Trophoblast cell (in vitro differentiated cells and primary cell): ENCODE results near the gene ANO5.
A peak's percentile ranks its signal among the peaks of the same experiment; 100 is the strongest.

Experiments used
- DNase-seq, 2 donors: peaks; one replicate each; pipeline ENCODE4 v3.0.0-alpha.2; 2016
- H2AFZ ChIP-seq: 2 replicates; pipeline ENCODE4 v1.6.1; 2013; ENCODE audit warnings: low read length, moderate library complexity, mild to moderate bottlenecking; ENCODE audit not compliant: insufficient read depth, poor library complexity
- H2AK5ac ChIP-seq: 2 replicates; pipeline ENCODE4 v1.6.1; 2013; ENCODE audit warnings: mild to moderate bottlenecking, low read length
- H2BK120ac ChIP-seq: 2 replicates; pipeline ENCODE4 v1.6.1; 2013; ENCODE audit warnings: low read length, mild to moderate bottlenecking, moderate library complexity; ENCODE audit not compliant: insufficient read depth, poor library complexity
- H2BK12ac ChIP-seq: 2 replicates; pipeline ENCODE4 v1.6.1; 2013; ENCODE audit warnings: mild to moderate bottlenecking, low read length, moderate library complexity
- H2BK5ac ChIP-seq: 2 replicates; pipeline ENCODE4 v1.6.1; 2013; ENCODE audit warnings: low read length, low read depth, moderate library complexity, mild to moderate bottlenecking; ENCODE audit not compliant: poor library complexity
- H3K14ac ChIP-seq: 2 replicates; pipeline ENCODE4 v1.6.1; 2013; ENCODE audit warnings: mild to moderate bottlenecking, low read length
- H3K18ac ChIP-seq: 2 replicates; pipeline ENCODE4 v1.6.1; 2013; ENCODE audit warnings: mild to moderate bottlenecking, low read length
- H3K23ac ChIP-seq: 2 replicates; pipeline ENCODE4 v1.6.1; 2013; ENCODE audit warnings: low read length
- H3K27ac ChIP-seq: 2 replicates; pipeline ENCODE4 v1.5.1; 2013; ENCODE audit warnings: low read depth, mild to moderate bottlenecking, inconsistent platforms, low read length, moderate library complexity
- H3K27me3 ChIP-seq: 2 replicates; pipeline ENCODE4 v1.6.1; 2013; ENCODE audit warnings: inconsistent platforms, mild to moderate bottlenecking, low read length, moderate library complexity; ENCODE audit not compliant: insufficient read depth
- H3K36me3 ChIP-seq, 2 experiments: 1 replicate in 1 of 2; 2 replicates in 1 of 2; pipeline ENCODE4 v1.6.1; 2013; ENCODE audit warnings: low read length in 2 of 2, mild to moderate bottlenecking in 2 of 2, moderate library complexity in 1 of 2; ENCODE audit not compliant: insufficient read depth in 2 of 2, control insufficient read depth in 1 of 2
- H3K4ac ChIP-seq: 2 replicates; pipeline ENCODE4 v1.6.1; 2013; ENCODE audit warnings: low read depth, mild to moderate bottlenecking, low read length, moderate library complexity
- H3K4me1 ChIP-seq, 2 experiments: 1 replicate in 1 of 2; 2 replicates in 1 of 2; pipeline ENCODE4 v1.6.1; 2013; ENCODE audit warnings: low read length in 2 of 2, mild to moderate bottlenecking in 2 of 2, moderate library complexity in 1 of 2; ENCODE audit not compliant: insufficient read depth in 2 of 2, control insufficient read depth in 1 of 2
- H3K4me2 ChIP-seq: 2 replicates; pipeline ENCODE4 v1.6.1; 2013; ENCODE audit warnings: inconsistent platforms, mild to moderate bottlenecking, low read length, moderate library complexity
- H3K4me3 ChIP-seq: 2 replicates; pipeline ENCODE4 v1.5.1; 2013; ENCODE audit warnings: mild to moderate bottlenecking, low read depth, low read length, inconsistent platforms
- H3K79me1 ChIP-seq: one replicate; pipeline ENCODE4 v1.6.1; 2013; ENCODE audit warnings: low read length
- H3K79me2 ChIP-seq: 2 replicates; pipeline ENCODE4 v1.6.1; 2013; ENCODE audit warnings: low read length, mild to moderate bottlenecking; ENCODE audit not compliant: control insufficient read depth, insufficient read depth, poor library complexity
- H3K9ac ChIP-seq: 2 replicates; pipeline ENCODE4 v1.6.1; 2013; ENCODE audit warnings: mild to moderate bottlenecking, low read length
- H3K9me3 ChIP-seq: 2 replicates; pipeline ENCODE4 v1.6.1; 2013; ENCODE audit warnings: low read depth, mild to moderate bottlenecking, control low read depth, inconsistent platforms, low read length; ENCODE audit not compliant: insufficient read depth
- H4K12ac ChIP-seq: 2 replicates; pipeline ENCODE4 v1.6.1; 2013; ENCODE audit warnings: low read depth, mild to moderate bottlenecking, low read length, moderate library complexity
- H4K8ac ChIP-seq: 2 replicates; pipeline ENCODE4 v1.6.1; 2013; ENCODE audit warnings: low read depth, mild to moderate bottlenecking, low read length, moderate library complexity
- H4K91ac ChIP-seq: one replicate; pipeline ENCODE4 v1.6.1; 2013; ENCODE audit warnings: low read depth, mild to moderate bottlenecking, low read length, moderate library complexity
- WGBS: extraction: QIAGEN DNeasy Blood & Tissue Kit; methylation state at CpG from one replicate; pipeline ENCODE4 v1.1.7; 2013; ENCODE audit warnings: missing lambda C conversion rate; ENCODE audit not compliant: insufficient read length, insufficient coverage; ENCODE audit errors: extremely low coverage; 5-methylcytosine and 5-hydroxymethylcytosine counted together

ANO5 gene

DNA sequence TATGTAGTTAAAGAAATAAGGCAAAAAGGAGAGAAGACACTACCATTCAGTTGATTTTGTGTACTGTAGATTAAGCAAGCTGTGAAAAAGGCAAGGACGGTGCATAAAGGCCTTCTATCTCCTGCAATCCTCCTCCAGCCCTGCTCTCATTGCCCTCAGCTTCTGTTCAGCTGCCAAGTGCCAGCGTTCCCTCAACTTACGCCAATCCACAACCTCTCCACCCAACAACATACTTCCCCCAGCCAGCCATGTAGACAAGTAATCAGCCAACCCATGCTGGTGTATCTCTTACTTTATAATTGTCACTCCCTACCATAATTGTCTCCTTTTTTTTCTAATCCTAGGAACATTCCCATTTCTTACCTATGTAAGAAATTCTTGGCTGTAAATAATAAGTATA lies 30.1 kb upstream of the ANO5 start:
- H3K9me3 ChIP-seq, result no peaks in the 10 kb centered on the region
- no peak overlapping the region for H3K27ac ChIP-seq
- no peak overlapping the region for H4K12ac ChIP-seq
- no peak overlapping the region for H2BK5ac ChIP-seq
- no peak overlapping the region for H2AK5ac ChIP-seq
- H3K9ac ChIP-seq, result no peak overlapping the region
- H3K23ac ChIP-seq, result no peak overlapping the region
- no peaks in the 10 kb centered on the region for H3K79me2 ChIP-seq
- H2BK120ac ChIP-seq, result no peak overlapping the region
- H2AFZ ChIP-seq, result no peak overlapping the region
- H4K8ac ChIP-seq, result no peak overlapping the region
- no peak for DNase-seq
- no peak overlapping the region for H3K4ac ChIP-seq
- H4K91ac ChIP-seq, result no peak overlapping the region
- H3K18ac ChIP-seq, result no peak overlapping the region
- no peaks in the 10 kb centered on the region for H3K27me3 ChIP-seq
- no peak overlapping the region for H2BK12ac ChIP-seq
- peaks cover 0 to 3% of the 10 kb centered on the region in 2 experiments for H3K4me1 ChIP-seq
- no peaks in the 10 kb centered on the region for H3K79me1 ChIP-seq
- no CpG with 5 or more reads among the region's 3 CpGs for WGBS
- no peak overlapping the region for H3K4me2 ChIP-seq
- no peaks in the 10 kb centered on the region for H3K36me3 ChIP-seq
- H3K4me3 ChIP-seq, result no peak overlapping the region
- H3K14ac ChIP-seq, result no peak overlapping the region

DNA sequence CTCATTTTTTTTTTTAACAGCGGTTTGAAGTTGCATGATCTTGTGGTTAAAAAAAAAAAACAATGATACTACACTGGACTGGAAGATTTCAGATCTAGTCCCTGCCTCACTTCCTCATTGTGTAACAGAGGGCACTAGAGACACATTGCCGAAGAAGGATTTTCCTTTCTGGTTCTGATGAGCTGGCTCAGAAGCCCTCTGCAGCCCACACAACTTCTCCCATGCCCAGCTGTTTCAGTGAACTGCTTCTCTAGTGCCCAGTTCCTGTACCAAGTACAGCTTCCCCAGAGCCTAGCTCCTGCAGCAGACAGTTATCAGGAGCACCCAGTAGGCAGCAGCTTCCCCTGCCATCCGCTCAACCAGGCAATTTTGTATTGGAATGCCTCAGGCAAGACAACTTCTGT lies 29.5 kb upstream of the ANO5 start:
- Histone ChIP-seq H3K79me1 (no peaks in the 10 kb centered on the region), H3K27me3 (no peaks in the 10 kb centered on the region), H2AK5ac (no peak overlapping the region), H3K4me3 (no peak overlapping the region), H3K4ac (no peak overlapping the region), H3K9me3 (no peaks in the 10 kb centered on the region), H3K14ac (no peak overlapping the region), H3K9ac (peak overlapping the region; percentile 58), H2BK120ac (no peak overlapping the region), H4K91ac (no peak overlapping the region), H3K4me1 (peaks cover 0 to 3% of the 10 kb centered on the region in 2 experiments), H2BK12ac (no peak overlapping the region), H3K79me2 (no peaks in the 10 kb centered on the region), H4K12ac (no peak overlapping the region), H3K23ac (no peak overlapping the region), H4K8ac (no peak overlapping the region), H3K4me2 (no peak overlapping the region), H2AFZ (no peak overlapping the region), H3K36me3 (no peaks in the 10 kb centered on the region), H3K18ac (no peak overlapping the region), H3K27ac (no peak overlapping the region), H2BK5ac (no peak overlapping the region)
- peak; percentile 17 for DNase-seq
- no CpG with 5 or more reads among the region's 3 CpGs for WGBS

DNA sequence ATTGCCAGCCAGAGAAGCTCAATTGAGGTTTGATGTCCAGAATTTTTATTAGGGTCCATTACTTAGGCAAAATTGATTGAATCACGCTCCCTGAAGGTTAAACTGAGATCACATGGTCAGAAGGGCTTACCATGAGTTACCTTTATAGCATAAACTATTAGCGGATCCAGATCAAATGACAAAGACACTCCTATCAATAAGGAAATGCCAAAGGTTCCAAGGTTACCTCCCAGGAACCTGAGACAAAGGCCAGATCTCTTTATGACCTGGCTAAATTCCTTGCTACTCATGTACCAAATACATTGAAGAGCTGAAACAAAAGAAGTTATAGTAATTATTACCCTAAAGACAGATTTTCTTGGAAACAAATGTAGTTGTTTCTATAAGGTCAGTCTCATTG lies 27.8 kb upstream of the ANO5 start:
- H3K79me2 ChIP-seq, result no peaks in the 10 kb centered on the region
- H3K79me1 ChIP-seq, result no peaks in the 10 kb centered on the region
- no peak overlapping the region for H3K9ac ChIP-seq
- DNase-seq, result no peak
- H3K27me3 ChIP-seq, result no peaks in the 10 kb centered on the region
- no CpG with 5 or more reads among the region's 2 CpGs for WGBS
- H3K27ac ChIP-seq, result no peak overlapping the region
- H3K4me3 ChIP-seq, result no peak overlapping the region
- no peak overlapping the region for H4K12ac ChIP-seq
- no peak overlapping the region for H4K8ac ChIP-seq
- H3K4me2 ChIP-seq, result no peak overlapping the region
- no peaks in the 10 kb centered on the region for H3K36me3 ChIP-seq
- H3K4me1 ChIP-seq, result peaks cover 0 to 3% of the 10 kb centered on the region in 2 experiments
- no peak overlapping the region for H3K4ac ChIP-seq
- H2BK5ac ChIP-seq, result no peak overlapping the region
- H3K18ac ChIP-seq, result no peak overlapping the region
- no peak overlapping the region for H2BK12ac ChIP-seq
- H2BK120ac ChIP-seq, result no peak overlapping the region
- H3K9me3 ChIP-seq, result no peaks in the 10 kb centered on the region
- no peak overlapping the region for H3K14ac ChIP-seq
- no peak overlapping the region for H3K23ac ChIP-seq
- H2AK5ac ChIP-seq, result no peak overlapping the region
- no peak overlapping the region for H4K91ac ChIP-seq
- no peak overlapping the region for H2AFZ ChIP-seq

DNA sequence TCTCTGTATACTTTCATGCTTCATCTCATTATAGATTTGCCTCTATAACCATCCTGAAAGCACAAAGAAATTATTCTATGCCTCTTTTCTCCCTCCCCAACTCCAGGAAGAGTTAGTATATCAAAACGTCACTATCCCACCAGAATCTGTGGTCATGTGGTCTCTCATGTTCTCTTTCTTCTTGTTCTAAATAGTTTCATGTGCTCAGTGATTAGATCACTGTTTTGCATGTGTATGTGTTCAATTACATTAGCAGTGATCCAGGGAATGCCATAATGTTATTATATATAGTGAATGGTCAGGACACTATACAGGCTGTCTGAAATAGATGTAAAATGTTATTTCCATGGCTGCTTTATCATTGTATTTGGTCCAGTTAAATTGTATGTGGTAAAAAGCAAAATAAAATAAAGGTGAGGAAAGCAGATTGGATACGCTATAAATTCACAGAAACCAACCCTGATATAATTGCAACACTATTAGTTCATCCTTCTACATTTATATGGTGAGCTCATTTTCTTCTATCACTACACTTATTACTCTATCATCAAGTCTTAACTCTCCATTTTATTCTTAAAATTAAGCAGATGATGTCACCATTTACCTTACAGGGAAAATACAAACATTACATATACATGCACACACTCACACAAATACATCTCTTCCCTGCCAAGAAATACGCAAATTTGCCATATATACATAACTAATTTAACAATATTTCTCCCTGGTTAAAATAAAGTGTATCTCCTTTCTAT lies 26.9 kb upstream of the ANO5 start:
- WGBS, result no CpG with 5 or more reads among the region's 3 CpGs
- H3K23ac ChIP-seq, result no peak overlapping the region

More for the DNA sequence above, 26.9 kb upstream of the ANO5 start:
- no peak overlapping the region for H2AK5ac ChIP-seq
- no peak overlapping the region for H4K91ac ChIP-seq
- H3K18ac ChIP-seq, result no peak overlapping the region
- no peak for DNase-seq
- H2BK12ac ChIP-seq, result no peak overlapping the region
- H3K36me3 ChIP-seq, result no peaks in the 10 kb centered on the region
- no peak overlapping the region for H2BK120ac ChIP-seq
- H3K79me2 ChIP-seq, result no peaks in the 10 kb centered on the region
- no peak overlapping the region for H4K8ac ChIP-seq
- no peak overlapping the region for H2AFZ ChIP-seq
- H2BK5ac ChIP-seq, result no peak overlapping the region
- H3K27ac ChIP-seq, result no peak overlapping the region
- no peak overlapping the region for H3K4ac ChIP-seq
- no peak overlapping the region for H3K14ac ChIP-seq
- H3K4me1 ChIP-seq, result peaks cover 0 to 3% of the 10 kb centered on the region in 2 experiments
- H3K79me1 ChIP-seq, result no peaks in the 10 kb centered on the region
- H3K9me3 ChIP-seq, result no peaks in the 10 kb centered on the region
- no peak overlapping the region for H3K4me3 ChIP-seq
- no peak overlapping the region for H4K12ac ChIP-seq
- H3K27me3 ChIP-seq, result no peaks in the 10 kb centered on the region
- no peak overlapping the region for H3K9ac ChIP-seq
- H3K4me2 ChIP-seq, result no peak overlapping the region
